Measurements from ENCODE around the gene XRN2. TPM values are rescaled to one million over a fixed set of nuclear protein-coding genes. Genes with fewer than 3 reads are reported as not detected.

XRN2 gene
- total RNA-seq, 4 donors from 2014 or later: 41.3 to 51.0 (median 46.4) TPM

GRCh38 chr20:21286775-21287174 is 16.4 kb upstream of the XRN2 start:
- Histone ChIP-seq H3K4me1 (no peaks in the 10 kb centered on the region), H3K36me3 (no peaks in the 10 kb centered on the region), H3K4me3 (no peak overlapping the region), H3K27ac (no peak overlapping the region), H3K9me3 (no peaks in the 10 kb centered on the region), H3K27me3 (peaks cover 9% of the 10 kb centered on the region)
- WGBS: 53% methylated on average over 4 of the region's 4 CpGs
- no peak for TF ChIP-seq POLR2A (IDR thresholded peaks at IDR 0.05)
- TF ChIP-seq POLR2AphosphoS5 (IDR thresholded peaks at IDR 0.05): no peak
- TF ChIP-seq CTCF (IDR thresholded peaks at IDR 0.05): no peak
- TF ChIP-seq EP300 (IDR thresholded peaks at IDR 0.05): no peak
- no peak for DNase-seq (ENCODE audit: low spot score in 2 of 2)

GRCh38 chr20:21288587-21289370 is 14.4 kb upstream of the XRN2 start:
- Histone ChIP-seq H3K4me3 (no peak overlapping the region), H3K9me3 (no peaks in the 10 kb centered on the region), H3K36me3 (no peaks in the 10 kb centered on the region), H3K27ac (no peak overlapping the region), H3K4me1 (no peaks in the 10 kb centered on the region), H3K27me3 (peaks cover 11% of the 10 kb centered on the region)
- TF ChIP-seq POLR2A (IDR thresholded peaks at IDR 0.05) (no peak), CTCF (IDR thresholded peaks at IDR 0.05) (no peak), EP300 (IDR thresholded peaks at IDR 0.05) (no peak), POLR2AphosphoS5 (IDR thresholded peaks at IDR 0.05) (no peak)
- no peak for DNase-seq (ENCODE audit: low spot score in 2 of 2)
- WGBS: 85% methylated on average over 14 of the region's 14 CpGs

GRCh38 chr20:21289651-21290050 is 13.5 kb upstream of the XRN2 start:
- Histone ChIP-seq H3K27me3 (peaks cover 11% of the 10 kb centered on the region), H3K36me3 (no peaks in the 10 kb centered on the region), H3K4me3 (no peak overlapping the region), H3K4me1 (no peaks in the 10 kb centered on the region), H3K27ac (no peak overlapping the region), H3K9me3 (no peaks in the 10 kb centered on the region)
- WGBS: 22% methylated on average over 2 of the region's 2 CpGs
- TF ChIP-seq EP300 (IDR thresholded peaks at IDR 0.05) (no peak), POLR2A (IDR thresholded peaks at IDR 0.05) (no peak), CTCF (IDR thresholded peaks at IDR 0.05) (no peak), POLR2AphosphoS5 (IDR thresholded peaks at IDR 0.05) (no peak)
- no peak for DNase-seq (ENCODE audit: low spot score in 2 of 2)

GRCh38 chr20:21291026-21291425 is 12.1 kb upstream of the XRN2 start:
- H3K36me3 ChIP-seq: no peaks in the 10 kb centered on the region
- 88% methylated on average over 2 of the region's 2 CpGs for WGBS
- DNase-seq (ENCODE audit: low spot score in 2 of 2): no peak
- H3K27ac ChIP-seq: no peak overlapping the region
- peaks cover 11% of the 10 kb centered on the region for H3K27me3 ChIP-seq
- TF ChIP-seq CTCF (IDR thresholded peaks at IDR 0.05) (no peak), POLR2AphosphoS5 (IDR thresholded peaks at IDR 0.05) (no peak), EP300 (IDR thresholded peaks at IDR 0.05) (no peak), POLR2A (IDR thresholded peaks at IDR 0.05) (no peak)
- H3K9me3 ChIP-seq: no peaks in the 10 kb centered on the region
- H3K4me1 ChIP-seq: no peaks in the 10 kb centered on the region
- no peak overlapping the region for H3K4me3 ChIP-seq

- Histone ChIP-seq H3K4me3 (no peak overlapping the region), H3K36me3 (no peaks in the 10 kb centered on the region), H3K9me3 (no peaks in the 10 kb centered on the region), H3K27me3 (peaks cover 2% of the 10 kb centered on the region), H3K27ac (no peak overlapping the region), H3K4me1 (no peaks in the 10 kb centered on the region)
- WGBS: 76% methylated on average over 5 of the region's 5 CpGs
- no peak for TF ChIP-seq CTCF (IDR thresholded peaks at IDR 0.05)
- no peak for DNase-seq (ENCODE audit: low spot score in 2 of 2)
These were observed 8.4 kb upstream of the XRN2 start for GRCh38 chr20:21294755-21295154.
